NCI-H345 treated with DMSO at 0.1 percent for 48 hours (cell line): ENCODE data around the gene TCF15.

Experiments
- DNase-seq: peaks from one replicate; lab custom pipeline; 2025; ENCODE audit not compliant: unreplicated experiment; lab: John Stamatoyannopoulos, UW

Gene TCF15

GRCh38 chr20:556984-557383, 53.1 kb downstream of the TCF15 start:
- DNase-seq = no peak

DNA sequence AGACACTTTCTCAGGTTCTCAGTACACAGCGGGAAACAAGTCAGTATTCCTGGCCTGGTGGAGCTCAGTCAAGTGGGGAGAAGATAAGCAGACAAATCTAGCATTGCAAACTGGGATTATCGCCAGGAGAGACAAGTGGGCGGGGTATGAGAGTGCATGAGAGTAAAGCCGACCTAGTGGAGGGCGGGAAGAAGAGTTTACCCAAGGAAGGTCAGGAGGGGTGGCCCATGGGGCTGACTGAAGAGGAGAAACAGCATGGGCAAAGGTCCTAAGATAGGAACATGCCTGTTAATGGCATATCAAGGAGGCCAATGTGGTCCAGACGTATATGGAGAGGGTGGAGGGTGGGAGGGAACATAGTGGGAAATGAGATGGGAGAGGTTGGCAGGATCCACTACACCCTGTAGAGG, 54.1 kb downstream of the TCF15 start:
- DNase-seq = no peak
